GM19438 (cell line): ENCODE measurements around the gene P4HA3.

Experiments used
- ATAC-seq: cut with Tn5 transposase; IDR thresholded peaks from one replicate; pipeline ENCODE4 v1.9.1; 2021; ENCODE audit warnings: low read depth; ENCODE audit not compliant: unreplicated experiment

Gene P4HA3

DNA sequence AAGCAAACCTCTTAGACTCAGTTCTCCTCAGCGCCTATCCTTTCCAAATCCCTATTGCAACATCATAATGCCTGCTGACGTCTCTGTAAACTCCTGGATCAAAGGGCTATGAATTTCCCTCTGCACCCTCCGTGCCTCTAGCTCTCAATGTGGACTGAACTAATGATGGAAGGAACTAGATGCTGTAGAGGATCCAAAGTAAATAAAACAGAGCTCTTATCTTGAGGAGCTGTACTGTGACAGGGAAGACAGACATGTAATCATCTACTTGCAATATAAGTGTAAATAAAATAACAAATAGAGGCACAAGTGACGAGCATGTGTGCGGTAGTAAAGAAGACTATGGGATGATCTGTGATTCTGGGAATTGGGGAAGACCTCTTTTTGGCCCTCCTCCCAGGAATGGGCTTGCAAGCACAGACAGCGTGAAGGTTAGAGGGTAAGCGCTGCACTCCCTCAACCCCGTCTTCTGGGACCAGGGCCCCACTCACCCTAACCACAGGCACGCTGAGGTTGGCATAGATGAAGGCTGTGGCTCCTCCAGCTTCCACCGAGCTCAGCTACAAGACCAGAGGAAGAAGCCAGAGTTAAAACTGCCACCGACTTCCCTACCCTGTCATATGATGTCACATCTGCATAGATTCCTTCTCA lies 42.2 kb downstream of the P4HA3 start:
- no peak for ATAC-seq

DNA sequence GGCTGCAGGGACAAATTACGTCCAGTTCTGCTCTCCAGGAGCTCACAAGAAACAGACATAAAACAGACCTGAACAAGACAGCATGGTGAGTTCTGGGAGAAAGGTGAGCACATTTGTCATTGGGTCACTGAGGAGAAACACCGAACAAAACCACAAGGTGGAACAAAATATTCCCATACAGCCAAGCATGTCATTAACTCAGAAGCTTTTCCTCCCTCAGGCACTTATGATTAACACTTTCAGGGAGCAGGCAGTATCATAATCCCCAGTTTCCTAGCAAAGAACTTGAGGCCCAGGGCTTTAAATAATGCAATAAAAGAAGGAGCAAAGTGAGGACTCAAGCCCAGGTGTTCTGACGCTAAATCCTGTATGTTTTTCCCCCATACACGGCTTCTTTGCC lies 43.0 kb downstream of the P4HA3 start:
- ATAC-seq = no peak

DNA sequence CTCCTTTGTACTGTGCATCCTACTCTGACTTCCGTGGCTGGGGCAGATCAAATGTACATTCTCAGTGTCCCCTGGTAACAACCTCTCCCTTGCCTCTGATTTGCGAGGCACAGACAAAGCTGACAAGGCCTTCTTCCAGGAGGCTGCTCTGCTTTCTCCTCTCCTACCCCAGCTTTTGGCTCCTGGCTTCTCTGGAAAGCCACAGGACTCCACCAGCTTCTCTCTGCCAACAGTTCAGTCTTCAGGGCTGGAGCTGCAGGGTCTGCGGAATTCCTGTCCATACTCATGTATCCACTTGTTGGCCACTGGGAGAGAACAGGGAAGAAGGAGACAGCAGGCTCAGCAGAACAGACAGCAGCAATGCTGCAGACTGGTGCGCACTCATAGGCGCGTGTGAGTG lies 44.4 kb downstream of the P4HA3 start:
- no peak for ATAC-seq

DNA sequence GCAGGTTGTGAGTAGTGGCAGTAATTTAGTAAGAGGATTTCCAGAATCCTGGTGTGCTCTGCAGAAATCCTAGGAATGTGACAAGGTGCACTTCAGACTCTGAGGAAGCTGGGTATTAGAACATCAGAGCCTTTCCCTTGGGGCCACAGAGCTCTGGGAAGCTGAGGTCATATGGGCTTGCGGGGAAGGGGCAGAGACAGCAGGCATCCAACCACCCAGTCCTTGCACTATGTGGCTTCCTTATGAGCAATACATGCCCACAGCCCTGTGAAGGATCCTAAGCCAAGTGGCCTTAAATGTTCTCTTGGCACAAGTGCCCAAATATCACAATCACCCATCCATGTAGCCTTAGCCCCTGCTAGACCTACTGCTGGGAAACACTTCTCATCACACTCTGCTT lies 46.2 kb downstream of the P4HA3 start:
- ATAC-seq = no peak

DNA sequence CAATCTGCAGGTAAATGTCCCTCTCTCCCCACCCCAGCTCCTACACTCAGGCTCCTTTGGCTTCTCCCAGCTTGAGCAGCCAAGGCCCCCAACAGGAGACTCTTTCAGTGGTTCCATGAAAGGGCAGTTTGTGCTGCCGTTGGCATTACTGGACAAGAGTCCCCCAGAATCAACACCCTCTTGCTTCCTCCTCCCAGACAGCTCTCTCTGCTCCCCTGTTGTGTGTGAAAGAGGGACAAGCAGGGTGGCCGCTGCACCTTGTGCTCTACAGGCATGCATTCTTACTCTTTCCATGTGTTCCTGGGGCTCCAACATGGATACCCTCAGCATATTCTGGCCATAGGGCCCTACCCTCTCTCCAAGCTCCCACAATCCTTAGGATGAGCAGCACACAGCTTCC lies 48.7 kb downstream of the P4HA3 start:
- ATAC-seq = no peak

DNA sequence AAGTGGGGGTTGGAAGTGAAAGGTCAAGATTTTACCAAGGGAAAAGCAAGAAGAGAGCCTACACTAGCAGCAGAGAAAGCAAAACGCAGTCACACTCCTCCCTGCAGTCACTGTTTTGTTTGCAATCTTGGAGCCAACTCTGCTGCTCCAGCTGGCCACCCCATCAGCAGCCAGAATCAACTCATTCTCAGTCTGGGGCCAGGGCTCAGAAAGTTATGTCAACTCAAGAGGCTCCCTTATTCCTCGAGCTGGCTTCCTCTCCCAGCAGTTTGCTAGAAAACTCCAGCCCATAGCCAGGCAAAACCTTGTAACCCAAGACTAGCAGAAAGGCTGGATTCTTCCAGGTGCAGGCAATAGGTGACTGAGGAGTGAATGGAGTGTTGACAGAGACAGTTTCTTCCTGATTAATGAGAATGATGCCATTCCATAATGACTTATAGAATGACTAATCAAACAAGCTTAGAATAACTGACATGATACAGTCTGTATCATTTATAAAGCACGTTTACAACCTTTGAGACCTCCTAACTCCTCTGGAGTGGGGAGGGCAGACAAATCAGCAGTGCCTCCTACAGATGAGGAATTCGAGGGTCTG lies 53.4 kb downstream of the P4HA3 start:
- ATAC-seq = no peak

DNA sequence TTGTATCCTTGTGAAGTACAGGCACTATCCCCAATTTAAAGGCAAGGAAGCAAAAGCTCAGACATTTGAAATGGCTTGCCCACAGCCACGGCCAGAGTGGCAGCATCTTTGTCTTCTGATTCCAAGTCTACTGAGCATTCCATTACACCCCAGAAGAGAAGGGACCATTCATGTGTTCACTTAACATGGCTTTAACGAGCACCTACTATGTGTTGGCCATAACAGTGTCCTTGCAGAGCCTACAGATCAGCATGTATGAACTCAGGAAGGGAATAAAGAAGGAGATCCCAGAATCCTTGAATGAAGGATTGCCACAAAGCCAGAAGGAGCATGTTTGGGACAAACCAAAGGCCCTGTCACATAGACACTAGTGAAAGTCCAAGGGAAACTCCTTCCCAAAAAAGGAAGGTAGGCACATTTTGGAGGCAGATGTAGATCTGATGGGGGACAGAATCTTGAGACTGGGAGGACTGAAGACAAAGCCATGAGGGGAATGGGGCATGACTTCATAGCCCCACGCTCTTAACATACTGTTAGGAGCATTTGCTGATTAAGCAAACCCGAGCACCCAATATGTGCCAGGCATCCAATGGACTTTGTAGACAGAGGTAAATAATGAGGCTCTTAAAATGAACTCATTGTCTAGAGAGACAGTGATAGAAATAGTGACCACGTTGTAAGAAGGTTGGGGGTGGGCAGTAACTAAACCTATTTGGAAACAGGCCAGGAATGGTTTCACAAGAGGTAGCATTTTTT lies 54.9 kb downstream of the P4HA3 start:
- ATAC-seq = no peak

DNA sequence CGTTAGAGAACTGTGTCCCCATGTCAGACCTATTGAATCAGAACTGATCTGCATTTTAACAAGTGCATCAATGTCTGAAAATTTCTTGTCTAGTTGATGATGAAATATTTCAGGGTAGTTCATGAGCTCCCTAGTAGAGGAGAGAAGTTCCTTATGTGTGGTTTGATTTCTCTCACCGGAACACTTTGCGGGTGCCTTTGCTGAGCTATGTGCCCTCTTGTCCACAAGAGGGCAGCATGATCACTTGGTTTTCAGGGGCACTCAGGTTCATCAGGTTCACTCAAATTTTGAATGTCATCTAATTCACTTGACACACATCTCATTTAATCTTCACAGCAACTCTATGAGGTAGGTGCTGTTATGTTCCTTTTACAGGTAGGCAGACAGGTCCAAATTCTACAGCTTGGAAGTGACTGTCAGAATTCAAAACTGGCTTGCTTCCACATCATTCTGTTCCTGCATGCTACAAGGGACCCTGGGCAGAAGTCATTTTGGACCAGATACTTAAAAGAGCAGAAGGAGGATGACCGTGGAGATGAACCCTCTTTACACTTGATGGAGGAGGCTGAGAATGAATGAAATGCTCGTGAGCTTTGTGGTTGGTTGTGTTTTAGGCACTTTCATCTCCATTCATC lies 55.6 kb downstream of the P4HA3 start:
- no peak for ATAC-seq

DNA sequence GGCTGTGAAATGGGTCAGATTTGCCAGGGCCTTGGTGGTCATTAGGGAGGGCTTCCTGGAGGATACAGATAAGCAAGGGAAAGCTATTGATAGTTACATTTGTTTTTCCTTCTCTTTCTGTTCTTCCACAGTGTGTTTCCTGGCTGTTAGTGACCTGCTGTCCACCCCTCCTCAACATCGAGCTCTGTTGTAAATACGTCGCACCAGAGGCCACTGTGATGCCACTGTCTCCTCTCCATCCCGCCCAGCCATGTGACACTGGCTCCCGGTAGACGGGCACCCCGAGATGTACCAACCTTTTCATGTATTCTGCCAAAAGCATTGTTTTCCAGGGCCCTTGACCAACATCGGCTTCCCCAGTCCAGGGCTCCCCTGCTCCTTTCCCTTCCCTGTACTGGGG lies 58.1 kb downstream of the P4HA3 start:
- ATAC-seq = no peak

DNA sequence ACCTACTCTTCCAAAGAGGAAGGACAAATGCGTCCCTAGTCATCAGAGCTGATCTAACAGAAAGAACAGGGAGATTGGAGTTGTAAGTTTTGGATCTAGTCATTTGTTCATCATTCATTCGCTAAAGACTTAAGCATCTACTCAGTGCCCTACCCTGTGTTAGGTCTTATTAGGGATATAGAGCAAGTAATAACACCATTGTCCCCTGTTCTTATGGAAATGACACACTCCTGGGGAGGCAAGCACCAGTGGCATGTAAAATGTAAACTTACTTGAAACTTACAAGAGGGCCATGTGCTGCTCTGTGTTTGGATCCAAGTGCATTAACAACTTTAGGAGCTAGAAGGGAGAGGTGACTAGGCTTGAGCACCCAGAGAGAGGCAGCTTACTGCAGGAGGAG lies 61.9 kb downstream of the P4HA3 start:
- ATAC-seq = no peak

DNA sequence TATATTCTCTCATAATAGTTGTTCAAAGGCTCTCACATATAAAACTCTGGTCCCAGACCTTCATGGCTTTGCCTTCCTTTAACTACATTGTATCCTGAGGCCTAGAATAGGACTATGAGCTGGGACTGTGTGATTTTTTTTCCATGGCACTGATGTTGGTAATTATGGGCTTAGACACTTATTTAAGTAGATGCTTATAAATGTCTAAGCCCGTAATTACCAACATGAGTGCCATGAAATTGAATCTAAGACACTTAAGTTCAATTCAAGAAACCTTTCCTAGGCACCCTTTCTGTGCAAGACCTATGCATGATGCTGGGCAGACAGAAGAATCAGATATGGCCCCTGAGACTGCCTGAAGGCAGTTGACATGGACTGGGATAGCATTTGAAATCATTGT lies 63.0 kb downstream of the P4HA3 start:
- no peak for ATAC-seq

DNA sequence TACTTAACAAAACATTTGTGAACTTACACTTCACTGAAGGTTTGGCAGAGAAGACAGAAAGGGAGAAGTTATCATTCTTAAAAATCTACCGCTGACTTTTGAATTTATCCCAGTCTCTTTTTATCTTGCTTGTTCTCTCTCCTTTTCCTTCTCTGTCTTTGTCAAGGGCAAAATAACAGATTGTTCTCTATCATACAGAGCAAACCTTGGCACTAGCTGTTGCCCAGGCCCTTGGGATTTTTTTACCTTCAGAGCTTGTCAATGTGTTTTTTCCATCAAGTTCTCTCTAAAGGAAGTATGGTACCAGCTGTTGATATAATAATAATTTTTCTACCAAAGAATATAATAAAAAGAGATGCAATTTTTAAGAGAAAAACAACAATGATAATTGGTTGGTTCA lies 73.2 kb downstream of the P4HA3 start:
- ATAC-seq = no peak

DNA sequence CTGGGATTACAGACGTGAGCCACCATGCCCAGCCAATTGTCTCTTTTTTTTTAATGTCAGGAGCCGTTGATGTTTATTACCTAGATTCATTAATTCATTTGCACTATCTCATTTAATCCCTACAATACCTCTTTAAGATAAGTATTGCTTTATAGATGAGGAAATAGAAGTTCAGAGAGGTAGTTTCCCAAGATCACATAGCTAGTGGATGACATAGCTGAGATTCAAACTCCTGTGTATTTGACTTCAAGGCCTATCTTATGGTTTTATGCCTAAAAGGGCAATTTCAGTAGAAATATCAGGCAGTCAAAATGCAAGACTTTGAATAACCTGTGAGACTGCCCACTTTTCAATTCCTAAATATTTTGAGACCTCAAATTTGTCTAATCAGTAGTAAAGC lies 73.9 kb downstream of the P4HA3 start:
- ATAC-seq = no peak

DNA sequence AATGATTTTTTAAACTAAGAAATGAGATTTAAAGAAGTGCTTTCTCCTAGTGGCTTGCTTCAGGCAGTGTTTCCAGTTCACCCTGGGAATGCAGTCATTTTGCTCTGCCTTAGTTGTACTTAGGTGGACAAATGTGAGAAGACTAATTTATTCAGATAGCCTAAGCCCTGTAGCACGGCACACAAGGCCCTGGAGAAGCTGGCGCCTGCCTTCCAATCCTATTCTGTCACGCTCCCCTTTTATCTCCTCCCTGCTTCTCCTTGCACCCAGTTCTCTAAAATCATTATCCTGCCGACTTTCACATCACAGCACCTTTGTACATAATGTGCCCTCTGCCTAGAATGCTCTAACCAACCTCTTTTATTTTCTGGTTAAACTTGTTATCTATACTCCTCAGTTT lies 76.3 kb downstream of the P4HA3 start:
- ATAC-seq = no peak

DNA sequence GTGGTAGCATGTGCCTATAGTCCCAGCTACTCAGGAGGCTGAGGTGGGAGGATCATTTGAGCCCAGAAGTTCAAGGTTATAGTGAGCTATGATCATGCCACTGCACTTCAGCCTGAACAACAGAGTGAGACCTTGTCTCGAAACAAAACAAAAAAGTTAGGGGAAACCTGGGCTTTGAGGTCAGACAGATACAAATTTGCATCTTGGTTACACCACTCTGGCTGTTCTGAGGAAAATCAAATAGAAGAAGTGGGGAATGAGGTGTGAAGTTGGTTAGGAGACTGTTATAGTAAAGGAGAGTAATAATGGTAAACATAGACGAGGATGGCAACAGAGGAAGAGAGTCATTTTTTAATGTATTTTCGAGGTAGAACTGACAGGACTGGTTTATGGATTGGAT lies 77.8 kb downstream of the P4HA3 start:
- ATAC-seq = no peak

DNA sequence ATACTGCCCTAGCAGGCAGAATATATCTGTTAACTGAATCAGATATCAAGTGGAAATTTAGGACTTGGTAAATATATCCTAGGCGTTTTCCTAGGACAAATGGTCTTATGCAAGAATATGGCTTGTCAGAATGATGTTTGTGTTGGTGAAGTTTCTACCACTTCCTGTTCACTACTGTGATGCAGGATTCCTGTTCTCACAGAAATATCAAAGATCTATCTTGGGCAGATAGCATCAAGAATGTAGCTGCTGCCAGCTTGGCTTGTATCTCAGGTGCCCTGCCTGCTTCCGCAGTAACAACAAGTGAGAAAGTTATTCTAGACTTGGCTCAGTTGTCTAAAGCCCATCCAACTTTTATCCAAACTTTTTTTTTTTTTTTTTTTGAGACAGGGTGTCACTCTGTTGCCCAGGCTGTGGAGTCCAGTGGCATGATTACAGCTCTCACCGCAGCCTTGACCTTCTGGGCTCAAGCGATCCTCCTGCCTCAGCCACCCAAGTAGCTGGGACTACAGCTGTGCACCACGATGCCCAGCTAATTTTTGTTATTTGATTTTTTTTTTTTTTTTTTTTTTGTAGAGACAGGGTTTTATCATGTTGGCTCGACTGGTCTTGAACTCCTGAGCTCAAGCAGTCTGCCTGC lies 79.0 kb downstream of the P4HA3 start:
- ATAC-seq = no peak

DNA sequence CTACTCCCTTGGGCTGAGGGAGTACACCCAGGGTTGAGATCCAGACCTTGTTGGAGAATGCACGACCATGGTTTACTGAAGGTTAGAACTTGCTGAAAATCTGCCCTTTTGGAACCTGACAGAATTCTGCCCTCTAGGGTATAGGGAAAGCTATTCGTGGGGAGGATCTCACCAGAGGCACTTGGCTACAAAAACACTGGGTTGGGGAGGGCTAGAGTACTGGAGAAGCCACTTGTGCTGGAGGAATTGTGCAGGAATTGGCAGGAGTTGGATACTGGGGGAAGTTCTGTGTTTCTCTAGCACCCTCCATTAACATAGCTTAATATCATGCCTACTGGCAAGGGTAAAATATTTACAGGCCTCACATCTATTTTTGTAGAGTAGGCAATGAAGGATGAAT lies 84.5 kb downstream of the P4HA3 start:
- ATAC-seq = no peak

DNA sequence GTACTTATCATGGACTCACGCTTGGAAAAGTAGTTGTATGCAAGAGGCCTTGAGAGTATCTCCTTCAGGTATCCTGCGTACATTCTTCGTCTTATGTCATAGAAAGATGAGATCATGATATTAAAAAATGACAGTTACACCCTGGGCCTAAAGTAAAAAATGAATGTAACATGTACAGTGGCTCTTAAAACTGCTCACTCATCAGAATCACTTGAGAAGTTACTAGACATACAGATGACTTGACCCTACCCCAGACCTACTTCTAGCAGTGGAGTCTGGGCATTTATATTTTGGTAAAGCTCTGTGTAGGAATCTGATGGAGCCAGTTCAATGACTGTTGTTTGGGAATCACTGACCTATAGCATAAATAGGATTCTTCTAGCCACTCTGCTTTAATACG lies 85.9 kb downstream of the P4HA3 start:
- no peak for ATAC-seq

DNA sequence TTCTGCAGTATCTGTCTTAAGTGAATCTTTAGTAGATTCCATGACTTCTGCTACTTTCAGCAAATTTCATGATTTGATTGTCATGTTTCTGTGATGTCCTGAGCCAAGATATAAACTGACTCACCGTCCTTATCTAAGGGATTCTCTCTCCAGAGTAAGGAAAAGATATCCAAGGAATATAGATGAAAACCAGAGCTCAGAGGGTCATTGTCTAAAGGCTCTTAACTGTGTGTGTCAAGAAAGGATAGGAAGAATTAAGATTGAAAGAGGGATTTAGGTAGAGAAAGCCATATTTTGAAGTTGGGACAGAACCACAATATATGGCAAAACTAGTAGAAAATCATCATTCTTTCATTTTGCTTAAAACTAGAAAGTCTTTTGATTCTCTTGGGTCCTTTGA lies 89.6 kb downstream of the P4HA3 start:
- no peak for ATAC-seq

DNA sequence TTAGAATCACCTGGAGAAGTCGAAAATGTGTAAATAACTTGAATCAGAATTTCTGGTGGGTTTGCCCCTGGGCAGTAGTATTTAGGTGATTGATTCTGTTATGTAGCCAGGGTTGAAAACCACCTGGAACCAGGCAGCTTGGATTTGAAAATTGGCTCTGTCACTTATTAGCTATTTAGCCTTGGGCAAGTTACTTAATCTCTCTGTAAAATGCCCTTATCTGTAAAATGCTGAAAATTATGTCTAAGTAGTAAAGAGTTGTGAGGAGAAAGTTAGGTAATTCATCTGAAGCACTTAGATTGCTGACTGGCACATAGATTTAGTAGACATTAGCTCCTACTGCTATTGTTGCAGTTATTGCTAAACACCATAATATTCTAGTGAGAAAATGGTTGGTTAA lies 91.1 kb downstream of the P4HA3 start:
- no peak for ATAC-seq
